Renal cortex interstitium (tissue), 11 donors: ENCODE measurements around the gene TNFRSF25. TPM values are rescaled to one million over a fixed set of nuclear protein-coding genes. Genes with fewer than 3 reads are reported as not detected.
A peak's percentile ranks its signal among the peaks of the same experiment; 100 is the strongest.
"Not testable (repeated sequence)": the region's sequence is repeated elsewhere in the genome, so short reads cannot be mapped to it uniquely, and the experiment has no call there.

ENCODE experiments used
- DNase-seq, 11 donors: peaks; one replicate each; pipeline ENCODE4 v3.0.0-alpha.2; 2013; ENCODE audit warnings: low read depth in 9 of 11, low spot score in 4 of 11; ENCODE audit errors: extremely low read depth in 1 of 11
- polyA plus RNA-seq, 3 donors: library from polyadenylated mRNA; unstranded; fragments of 120-200 nt; gene quantifications; one replicate each; pipeline ENCODE4 v1.2.1, GENCODE V29; 2013; ENCODE audit not compliant: insufficient read length in 3 of 3

Gene TNFRSF25
- polyA plus RNA-seq, 3 donors: 9.0 to 25.7 (median 16.6) TPM

DNA sequence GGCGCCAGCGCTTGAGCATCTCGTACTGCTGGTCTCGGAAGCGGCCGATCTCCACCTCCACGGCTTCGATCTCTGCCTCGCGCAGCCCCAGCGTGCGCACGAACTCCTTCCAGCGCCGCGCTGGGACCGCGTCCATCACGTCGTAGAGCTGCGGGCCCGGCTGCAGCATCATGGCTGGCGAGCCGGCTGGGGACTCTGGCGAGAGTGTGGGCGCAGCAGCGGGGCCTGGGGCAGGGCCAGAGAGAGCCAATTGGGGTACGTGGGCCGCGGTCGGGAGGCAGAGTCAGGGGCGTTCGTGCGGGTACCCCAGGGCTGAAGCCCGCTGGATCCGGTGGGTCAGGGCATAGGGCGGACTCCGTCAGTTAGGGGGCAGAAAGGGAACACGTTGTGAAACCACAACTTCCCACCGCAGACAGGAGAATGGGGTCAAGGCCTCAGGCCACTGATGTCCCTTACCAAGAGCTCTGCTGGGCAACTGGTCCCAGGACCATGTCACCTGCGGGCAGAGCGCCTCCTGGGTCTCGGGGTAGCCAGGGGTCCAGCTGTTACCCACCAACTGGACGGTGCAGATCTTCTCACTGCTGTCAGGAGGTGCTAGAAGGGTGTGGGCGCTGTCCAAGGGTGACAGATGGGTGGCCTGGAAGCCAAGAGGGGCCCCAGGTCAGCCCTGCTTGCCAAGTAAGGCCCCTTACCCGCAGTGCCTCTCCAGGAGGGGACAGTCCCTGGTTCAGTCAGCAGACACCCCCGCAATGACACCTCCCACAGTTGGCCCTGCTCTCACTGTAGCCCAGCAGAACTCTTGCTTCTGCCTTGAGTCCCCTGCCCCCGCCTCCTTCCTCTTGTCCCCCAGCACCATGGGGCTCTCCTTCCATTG is 4.2 kb downstream of the TNFRSF25 start:
- no peak for DNase-seq

- DNase-seq: no peak
Observed at GRCh38 chr1:6461051-6461530, 4.9 kb downstream of the TNFRSF25 start.

DNA sequence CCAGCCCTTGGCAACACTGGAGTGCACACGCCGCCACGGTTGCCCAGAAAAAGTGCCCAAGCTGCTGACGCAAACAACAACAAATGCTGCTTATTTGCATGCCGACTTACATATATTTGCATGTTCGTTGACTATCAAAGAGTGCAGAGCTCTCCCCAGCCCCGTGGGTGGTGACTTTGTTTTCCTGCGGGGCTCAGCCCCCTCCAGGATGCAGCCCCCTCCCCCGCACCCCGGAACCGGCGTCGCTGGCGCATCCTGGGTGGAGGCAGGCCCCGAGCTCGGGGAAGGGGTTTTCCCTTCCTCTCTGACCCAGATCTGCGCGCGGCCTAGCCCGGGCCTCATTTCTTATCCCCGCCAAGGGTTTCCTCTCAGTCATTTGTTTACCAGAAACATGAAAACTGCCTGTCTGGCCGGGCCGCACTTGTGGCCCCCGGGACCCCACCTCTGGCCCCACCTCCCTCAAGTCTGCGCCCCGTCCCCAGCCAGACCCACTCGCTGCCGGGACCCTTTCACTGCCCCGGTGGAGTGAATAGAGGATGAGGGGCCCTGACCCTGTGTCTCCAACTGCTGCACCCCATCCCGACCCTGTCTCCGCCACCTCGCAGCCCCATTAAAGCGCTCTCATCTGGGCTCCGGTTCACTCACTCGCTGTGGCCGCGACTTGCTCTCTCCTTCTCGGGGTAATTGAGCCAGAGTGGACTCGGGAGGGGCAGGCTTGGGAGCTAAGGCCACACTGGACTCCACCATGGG is 5.5 kb downstream of the TNFRSF25 start:
- no peak for DNase-seq

- no peak for DNase-seq
Observed at GRCh38 chr1:6459850-6460265, 6.1 kb downstream of the TNFRSF25 start.

DNA sequence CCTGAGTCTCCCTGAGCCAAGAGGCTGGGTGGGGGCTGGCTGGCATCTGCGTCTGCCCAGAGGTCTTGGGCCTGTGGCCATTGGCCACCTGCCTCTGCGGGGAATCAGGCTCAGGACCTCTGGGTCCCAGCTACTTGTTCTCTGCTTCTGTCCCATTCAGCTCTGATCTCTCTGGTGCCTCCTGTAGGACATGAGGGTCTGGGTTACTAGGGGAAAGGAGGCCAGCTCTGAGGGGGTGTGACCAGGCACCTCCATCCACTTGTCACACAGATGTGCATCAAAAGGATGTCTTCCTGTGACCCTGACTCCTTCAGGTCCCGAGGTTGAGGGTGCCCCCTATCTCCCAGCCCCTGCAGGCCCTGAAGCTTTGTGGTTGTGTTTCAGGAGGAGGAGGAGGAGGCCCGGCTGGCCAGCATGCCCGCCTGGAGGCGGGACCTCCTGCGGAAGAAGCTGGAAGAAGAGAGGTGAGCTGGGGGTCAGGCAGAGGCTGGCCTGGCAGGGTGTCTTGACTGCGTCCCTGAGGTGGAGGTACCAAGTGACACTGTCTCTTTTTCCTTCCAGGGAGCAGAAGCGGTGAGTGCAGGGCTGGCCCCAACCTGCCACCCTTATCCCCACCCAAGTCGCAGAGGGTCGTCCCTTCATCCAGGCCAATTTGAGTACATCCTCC is 9.0 kb downstream of the TNFRSF25 start:
- no peak for DNase-seq

GRCh38 chr1:6455752-6456520 is 10.0 kb downstream of the TNFRSF25 start:
- DNase-seq: not testable (repeated sequence)

DNA sequence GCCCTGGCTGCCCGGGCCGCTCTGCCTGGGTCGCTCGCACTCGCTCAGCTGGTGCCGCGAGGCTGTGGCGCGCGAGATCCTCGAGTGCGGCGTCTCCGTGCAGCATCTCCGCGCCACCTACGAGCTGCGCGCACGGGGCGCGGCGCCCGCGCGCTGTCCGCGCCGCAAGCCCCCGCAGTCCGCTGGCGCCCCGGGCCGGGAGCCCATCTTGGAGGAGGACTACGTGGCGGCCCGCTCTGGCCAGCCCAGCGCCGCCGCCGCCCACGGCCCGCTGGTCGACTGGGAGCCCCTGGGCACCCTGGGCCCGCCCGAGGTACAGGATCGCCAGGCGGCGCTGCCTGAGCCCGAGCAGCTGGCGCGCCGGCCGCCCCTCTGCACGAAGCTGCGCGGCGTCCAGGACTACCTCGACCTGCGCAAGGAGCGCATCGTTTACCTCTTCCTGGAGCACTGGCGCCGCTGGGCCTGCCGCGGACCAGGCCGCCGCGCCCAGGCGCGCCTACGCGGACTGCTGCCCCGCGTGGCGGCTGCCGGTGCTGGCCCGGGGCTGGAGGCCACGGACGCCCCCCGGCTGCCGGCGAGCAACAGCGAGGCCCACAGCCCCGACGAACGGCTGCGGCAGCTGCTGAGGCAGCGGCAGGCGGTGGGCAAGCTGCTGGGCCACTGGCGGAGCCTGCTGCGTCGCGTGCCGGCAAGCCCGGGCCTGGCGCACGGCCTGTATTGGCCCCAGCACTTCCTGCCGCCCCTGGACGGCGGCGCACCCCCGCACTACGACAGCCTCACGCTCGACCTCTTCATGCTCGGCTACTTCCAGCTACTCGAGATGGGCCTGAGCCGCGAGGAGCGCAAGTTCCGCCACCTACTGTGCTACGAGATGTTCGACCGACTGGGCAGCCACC is 10.9 kb downstream of the TNFRSF25 start:
- DNase-seq: no peak

DNA sequence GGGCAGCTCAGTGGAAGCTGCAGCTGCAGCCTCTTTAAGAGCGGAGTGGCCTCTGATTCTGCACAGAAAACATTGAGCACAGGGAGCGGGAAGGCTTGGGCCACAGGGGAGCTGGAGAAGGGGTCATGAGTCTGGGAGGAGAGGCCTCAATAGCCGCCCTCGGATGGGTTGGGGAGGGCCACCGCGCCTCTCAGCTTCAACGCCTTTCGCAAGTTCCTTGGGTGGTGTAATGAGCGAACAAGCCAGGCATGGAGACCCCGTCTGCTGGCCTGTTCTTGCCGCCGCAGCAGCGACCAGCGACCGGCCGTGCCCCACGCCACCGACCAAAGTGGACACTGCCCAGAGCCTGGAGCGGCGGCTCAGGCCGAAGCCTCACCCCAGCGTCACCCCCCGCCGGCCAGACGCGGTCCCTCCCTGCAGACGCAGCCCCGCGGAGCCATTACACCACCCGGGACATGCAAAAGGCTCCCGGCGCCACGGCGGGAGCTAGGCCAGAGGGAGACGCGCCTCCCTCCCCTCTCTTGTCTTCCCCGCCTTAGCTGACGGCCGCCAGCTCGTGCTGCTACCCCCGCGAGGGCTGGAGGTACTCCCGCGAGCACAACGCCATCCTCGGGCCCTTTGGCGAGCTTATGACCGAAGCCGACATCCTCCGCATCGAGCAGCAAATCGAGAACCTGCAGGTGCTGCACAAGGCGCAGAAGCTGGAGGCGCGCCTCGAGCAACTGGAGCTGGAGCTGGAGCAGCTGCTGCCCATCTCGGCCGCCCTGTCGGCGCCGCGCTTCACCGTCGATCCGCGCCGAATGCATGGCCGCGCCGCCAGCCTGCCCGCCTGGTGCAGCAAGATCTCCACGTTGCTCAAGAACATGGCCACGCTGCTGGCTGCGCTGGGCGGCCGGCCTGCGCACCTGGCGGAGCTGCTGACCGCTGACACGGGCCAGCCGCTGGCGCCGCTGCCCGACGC is 11.8 kb downstream of the TNFRSF25 start:
- DNase-seq: not testable (repeated sequence)

- no peak for DNase-seq
Observed at GRCh38 chr1:6450943-6451373, 15.0 kb downstream of the TNFRSF25 start.

DNA sequence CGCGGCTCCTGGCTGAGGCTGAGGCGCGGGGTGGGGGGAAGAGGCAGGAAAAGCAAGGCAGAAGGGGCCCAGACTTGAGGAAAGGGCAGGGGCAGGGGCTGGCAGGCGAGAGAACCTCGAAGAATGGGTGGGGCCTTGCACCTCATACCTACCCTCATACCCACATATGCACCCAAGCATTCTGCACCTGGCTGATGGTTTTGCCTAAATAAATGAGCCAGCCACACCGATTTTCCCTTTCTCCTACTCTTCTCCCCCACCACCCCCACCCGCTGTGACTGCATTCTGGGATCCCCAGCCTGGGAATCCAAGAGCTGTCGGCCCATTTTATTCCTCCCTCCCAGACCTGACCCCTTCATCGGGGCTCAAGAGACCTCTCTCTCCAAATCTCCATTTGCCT is 15.5 kb downstream of the TNFRSF25 start:
- DNase-seq: not testable (repeated sequence)

GRCh38 chr1:6450005-6450450 is 15.9 kb downstream of the TNFRSF25 start:
- DNase-seq: no peak

GRCh38 chr1:6448749-6449631 is 17.0 kb downstream of the TNFRSF25 start:
- no peak for DNase-seq

- peak in 1 of 11 donors; percentile 67 for DNase-seq
Observed at GRCh38 chr1:6447818-6448748, 17.9 kb downstream of the TNFRSF25 start.

- no peak for DNase-seq
Observed at GRCh38 chr1:6447016-6447817, 18.8 kb downstream of the TNFRSF25 start.
